NCI-H128 (cell line): ENCODE measurements around the gene DAAM2.

Experiments used
- DNase-seq: peaks from one replicate; lab custom pipeline; 2025; ENCODE audit not compliant: unreplicated experiment; lab: John Stamatoyannopoulos, UW

DAAM2 gene

DNA sequence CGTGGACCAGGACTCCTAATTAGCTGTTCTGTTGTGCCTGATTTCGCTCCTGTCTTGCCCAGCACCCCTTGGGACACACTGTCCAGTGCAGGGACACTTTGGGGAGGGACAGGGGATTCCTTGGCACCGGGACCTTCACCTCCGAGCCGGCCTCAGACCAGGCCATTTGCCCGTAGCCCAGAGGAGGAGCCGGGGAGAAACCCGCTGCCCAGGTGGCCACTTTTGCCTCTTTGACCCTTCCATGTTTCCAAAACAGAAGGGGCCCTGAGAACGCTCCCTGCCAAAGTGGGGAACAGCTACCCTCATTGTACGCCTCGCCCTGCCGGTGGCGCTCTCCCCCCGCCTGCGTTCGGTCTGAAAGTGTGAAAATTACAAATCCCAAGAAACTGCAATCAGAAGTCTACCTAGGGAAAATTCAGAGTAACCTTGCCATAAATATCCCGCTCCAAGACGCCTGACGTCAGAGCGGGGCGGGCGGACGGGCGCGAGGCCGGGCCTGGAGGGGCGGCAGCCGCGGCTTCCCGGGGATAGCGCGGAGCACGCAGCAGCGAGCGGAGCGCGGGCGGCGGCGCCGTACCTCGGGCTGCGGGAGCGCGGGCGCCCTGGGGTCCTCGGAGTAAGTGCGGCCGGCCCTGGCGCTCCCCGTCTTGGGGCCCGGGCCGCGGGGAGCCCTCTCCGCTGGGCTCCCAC lies at the start of gene DAAM2:
Gene DAAM2, plus strand, starts transcription at position 527 of the 690 bp plus-strand sequence. CDS start 63,927 bp downstream, outside the sequence.
- no peak for DNase-seq

- DNase-seq = no peak
Measured at GRCh38 chr6:39746795-39747194, 45.4 kb upstream of the DAAM2 start.

- no peak for DNase-seq
Measured at GRCh38 chr6:39752835-39753724, 39.1 kb upstream of the DAAM2 start.

- no peak for DNase-seq
Measured at GRCh38 chr6:39753725-39754045, 38.5 kb upstream of the DAAM2 start.

DNA sequence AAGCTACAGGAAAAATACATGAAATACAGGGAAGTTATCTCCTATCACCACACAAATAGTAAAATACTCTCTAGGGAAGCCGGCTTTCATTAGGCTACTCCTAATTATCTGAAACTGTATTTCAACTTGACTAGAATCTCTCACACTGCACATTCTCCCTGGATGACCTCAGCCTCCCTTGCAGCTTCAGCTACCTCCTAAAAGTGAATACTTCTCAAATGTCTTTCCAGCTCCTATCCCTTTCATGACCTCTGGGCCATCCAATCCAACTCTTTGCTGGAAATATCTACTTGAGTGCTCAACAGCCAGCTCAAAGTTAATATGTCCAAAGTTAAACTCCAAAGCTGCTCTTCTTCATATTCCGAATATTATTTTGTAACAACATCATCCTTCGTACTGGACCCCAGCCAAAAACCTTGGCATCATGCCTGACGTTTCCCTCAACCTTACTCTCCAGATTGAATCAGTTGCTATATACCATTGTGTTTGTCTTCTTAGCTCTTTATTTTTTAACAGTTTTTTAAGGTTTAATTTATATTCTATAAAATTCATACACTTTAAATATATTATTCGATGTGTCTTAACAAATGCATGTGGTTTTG lies 37.6 kb upstream of the DAAM2 start:
- DNase-seq = no peak

DNA sequence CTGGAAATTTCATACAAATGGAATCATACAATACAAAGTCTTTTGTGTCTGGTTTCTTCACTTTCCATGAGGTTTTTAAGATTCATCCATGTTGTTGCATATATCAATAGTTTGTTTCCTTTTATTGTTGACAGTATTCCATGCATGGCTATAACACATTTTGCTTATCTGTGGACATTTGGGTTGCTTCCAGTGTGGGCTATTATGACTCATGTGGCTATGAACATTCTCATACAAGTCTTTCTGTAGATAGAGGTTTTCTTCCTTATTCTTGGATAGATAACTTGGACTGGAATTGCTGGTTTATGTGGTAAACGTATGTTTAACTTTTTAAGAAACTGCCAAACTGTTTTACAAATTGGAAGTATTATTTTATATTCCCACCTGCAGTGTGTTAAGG lies 36.9 kb upstream of the DAAM2 start:
- no peak for DNase-seq

DNA sequence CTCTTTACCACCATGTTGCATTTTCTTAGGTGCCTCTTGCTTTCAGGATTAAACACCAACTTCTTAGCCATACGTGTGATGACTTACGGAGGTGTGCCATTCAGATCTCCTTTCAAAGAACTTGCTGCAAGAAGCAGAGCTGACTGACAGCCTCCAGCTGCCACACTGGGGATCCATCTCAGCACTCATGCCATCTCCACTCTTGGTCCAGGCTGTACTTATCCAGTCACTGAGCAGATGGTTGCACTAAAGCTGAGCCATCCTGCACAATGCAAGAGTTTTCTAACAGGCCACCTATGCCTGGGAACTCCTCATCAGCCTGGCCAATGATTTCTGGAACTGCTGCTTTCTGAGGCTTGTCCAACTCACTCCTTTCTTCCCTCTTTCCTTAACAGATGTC lies 35.6 kb upstream of the DAAM2 start:
- DNase-seq = no peak

DNA sequence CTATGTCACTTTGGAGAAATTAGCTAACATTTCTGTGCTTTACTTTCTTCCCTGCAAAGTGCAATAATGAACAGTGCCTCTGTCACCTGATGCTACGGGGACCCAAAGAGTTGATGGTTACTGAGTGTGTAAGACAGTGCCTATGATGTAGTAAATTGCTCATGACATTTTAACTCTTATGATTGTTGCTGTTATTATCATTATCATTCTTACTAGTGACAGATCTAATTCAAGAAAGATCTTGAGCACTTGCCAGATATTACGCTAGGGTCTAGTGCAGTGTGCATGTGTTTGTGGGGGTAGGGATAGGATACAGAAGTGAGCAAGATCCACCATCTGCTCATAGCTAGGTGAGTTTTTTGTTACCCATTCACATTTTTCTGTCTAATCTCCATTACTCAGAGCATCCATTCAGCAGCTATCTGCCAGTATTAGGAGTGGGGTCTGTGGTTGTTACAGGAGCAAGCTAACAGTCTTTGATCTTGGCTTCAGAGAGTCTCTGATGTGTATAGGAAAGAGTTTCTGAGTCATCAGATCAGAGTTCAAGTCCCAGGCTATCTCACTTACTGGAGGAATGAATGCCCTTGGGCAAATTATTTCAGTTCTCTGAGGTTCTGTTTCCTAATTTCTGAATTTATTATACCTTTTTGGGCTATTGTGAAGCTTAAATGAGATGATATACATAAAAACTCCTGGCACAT lies 33.1 kb upstream of the DAAM2 start:
- DNase-seq = no peak

- no peak for DNase-seq
Measured at GRCh38 chr6:39760226-39760952, 31.8 kb upstream of the DAAM2 start.

GRCh38 chr6:39765508-39766065 lies 26.6 kb upstream of the DAAM2 start:
- DNase-seq = no peak

DNA sequence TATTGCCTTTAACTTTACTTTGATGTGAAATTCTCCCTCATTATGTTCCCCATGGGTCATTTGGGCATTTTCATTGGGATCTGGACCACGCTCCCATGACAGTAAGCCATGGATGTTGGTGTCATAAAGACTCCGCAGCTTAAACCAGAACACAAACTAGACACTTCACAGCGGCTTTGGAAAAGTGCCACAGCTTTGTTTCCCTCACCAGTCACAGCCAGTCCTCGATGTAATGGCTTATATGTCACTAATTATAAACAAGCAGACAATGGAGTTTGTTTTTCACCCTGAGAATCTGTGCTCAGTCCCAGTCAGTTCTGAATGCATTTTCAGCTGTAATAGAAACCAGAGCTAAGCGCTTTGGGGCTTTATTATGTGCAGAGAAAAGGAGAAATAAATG lies 23.2 kb upstream of the DAAM2 start:
- no peak for DNase-seq

DNA sequence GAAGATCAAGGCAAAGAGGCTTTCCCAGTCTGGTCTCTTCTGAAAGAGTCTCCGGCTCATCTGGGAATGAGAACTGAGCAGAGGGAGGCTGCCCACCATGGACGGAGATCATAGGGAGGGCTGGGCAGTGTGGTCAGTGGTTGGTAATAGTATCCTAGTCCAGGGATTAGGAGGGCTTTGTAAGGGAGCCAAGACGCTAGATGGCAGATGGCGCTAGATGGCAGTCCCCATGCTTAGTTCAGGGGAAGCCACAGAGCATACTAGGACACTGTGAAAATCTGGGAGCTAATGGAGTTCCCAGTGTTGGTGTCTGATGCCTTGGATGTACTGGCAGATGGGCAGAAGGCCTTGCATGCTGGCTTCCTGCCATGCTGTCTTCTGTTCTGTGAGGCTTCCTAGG lies 21.7 kb upstream of the DAAM2 start:
- no peak for DNase-seq

DNA sequence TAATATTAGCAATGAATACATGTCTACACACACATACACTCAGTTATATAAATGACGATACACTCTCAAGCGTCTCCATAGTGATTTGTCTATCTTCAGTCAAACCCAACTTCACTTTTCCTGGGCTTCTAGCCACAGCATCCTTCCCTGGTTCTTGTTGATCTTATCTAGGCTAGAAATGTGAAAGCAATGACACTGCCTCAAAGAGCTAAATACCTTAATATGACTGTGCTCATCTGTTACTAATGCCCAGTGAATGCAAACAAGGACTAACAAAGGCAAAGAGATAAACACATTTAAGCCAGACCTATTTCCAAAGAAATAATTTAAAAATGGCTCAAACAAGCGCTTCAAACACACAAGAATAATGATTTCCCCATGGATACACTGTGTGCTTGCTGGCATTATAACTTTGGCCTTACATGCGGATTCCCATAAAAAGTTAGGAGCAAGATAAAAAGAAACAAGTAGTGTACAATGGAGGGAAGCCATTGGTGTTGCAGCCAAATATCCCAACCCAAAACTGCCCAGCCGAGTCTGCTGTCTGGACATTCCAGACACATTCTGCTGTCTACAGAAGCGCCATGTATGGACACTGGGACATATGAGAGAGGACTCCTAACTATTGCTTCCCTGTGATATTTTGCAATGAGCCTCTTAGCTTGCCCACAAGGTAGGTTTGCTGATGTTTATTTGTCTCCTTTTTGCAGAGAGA lies 19.5 kb upstream of the DAAM2 start:
- no peak for DNase-seq

DNA sequence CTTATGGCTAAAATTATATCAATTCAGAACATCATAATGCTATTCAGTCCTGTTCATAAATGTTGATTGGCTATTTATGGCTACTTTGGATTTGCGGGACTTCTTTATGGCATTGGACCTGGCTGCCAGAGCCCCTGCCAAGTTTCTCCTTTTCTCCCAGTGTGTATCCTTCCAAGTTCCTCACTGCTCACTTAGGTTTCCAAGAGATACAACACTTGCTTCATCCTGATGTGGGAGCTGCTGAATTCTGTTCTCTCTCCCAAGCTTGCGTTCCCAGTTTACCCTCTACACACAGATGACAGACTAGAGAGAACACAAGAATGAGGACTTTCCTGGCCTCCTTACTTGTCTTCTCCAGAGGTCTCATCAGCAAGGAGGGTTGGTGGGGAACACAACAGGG lies 18.4 kb upstream of the DAAM2 start:
- DNase-seq = no peak

GRCh38 chr6:39776581-39776980 lies 15.6 kb upstream of the DAAM2 start:
- DNase-seq = no peak

- no peak for DNase-seq
Measured at GRCh38 chr6:39777218-39777617, 15.0 kb upstream of the DAAM2 start.

DNA sequence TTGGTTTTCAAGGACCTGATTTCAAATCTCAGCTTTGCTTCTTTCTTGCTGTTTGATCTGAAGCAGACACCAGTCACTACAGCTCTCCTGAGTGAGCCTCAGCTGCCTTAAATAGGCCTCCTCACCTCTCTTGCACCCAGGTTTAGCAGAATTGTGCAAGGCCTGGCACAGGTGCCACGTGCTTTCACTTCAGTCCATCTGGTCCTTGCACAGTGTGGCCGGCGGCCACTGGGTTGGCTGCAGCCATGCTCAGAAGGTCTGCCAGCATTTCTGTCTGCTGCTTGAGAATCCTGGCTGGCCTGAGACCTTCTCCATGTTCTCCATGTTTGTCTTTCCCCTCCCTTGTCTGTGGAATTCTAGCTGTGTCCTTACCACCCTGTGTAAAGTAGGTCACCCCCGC lies 14.5 kb upstream of the DAAM2 start:
- DNase-seq = no peak

- no peak for DNase-seq
Measured at GRCh38 chr6:39778581-39779255, 13.5 kb upstream of the DAAM2 start.

- no peak for DNase-seq
Measured at GRCh38 chr6:39785281-39785680, 6.9 kb upstream of the DAAM2 start.
